Measurements from ENCODE around the gene ZSWIM6.

DNA sequence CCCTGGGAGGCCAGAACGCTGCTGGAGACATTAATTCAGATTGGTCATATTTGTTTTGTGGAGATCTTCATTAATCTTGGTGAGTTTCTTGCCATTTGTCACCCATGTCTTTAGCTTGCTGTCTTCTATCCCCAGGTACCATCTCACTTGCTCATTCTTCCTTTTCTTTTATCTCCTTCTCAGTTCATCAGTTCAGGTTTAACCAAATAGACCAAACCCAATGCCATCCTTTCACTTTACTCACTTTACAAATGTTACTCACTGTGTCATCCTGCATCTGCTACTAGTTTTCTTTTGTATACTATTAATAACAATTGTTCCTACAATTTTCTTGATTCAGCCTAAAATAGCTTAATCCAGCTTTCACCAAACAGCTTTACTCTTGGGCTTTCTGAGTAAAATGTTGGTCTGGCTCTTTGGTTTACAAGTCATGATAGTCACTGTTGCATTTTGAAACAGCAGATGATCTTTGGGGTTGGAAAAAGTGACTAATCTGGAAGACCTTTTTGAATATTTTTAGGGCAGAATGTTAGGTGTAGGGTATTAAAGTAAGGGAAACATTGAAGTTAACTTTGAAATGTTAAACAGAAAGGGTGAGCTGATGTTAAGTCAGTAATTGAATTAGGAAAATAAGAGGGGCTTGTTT is 246.9 kb downstream of the ZSWIM6 start:
- TF ChIP-seq CTCF (IDR thresholded peaks at IDR 0.05) (no peak), POLR2A (IDR thresholded peaks at IDR 0.05) (no peak), EP300 (IDR thresholded peaks at IDR 0.05) (no peak)

All from stomach (tissue), 4 donors.